PC-9 (cell line): ENCODE measurements around the gene COMT.

Source experiments
- CTCF ChIP-seq: fragments of 200-600 bp; sonication (generic); conservative IDR thresholded peaks from 2 replicates; pipeline ENCODE4 v1.6.1; 2017; ENCODE audit warnings: mixed run types, antibody characterized with exemption, mild to moderate bottlenecking, moderate library complexity
- EZH2 ChIP-seq: fragments of 200-600 bp; sonication (generic); IDR thresholded peaks from 2 replicates; pipeline ENCODE4 v1.8.0; 2017; ENCODE audit warnings: antibody characterized with exemption, low read depth

DNA sequence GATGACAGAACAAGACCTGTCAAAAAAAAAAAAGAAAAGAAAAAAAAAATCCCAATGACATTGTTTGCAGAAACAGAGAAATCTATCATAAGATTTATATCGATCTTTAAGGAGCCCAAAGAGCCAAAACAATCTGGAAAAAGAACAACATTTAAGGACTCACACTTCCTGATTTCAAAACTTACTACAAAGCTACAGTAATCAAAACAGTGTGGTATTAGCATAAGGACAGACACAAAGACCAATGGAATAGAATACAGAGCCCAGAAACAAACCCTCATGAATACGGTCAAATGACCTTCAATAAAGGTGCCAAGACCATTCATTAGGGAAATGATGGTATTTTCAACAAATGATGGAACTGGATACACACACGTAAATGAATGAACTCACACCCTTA, 62.9 kb downstream of the COMT start:
- TF ChIP-seq CTCF (no peak), EZH2 (no peak)
